Epidermal melanocyte (primary cell): ENCODE results near the gene SDF2L1.
"Not testable (repeated sequence)": the region's sequence is repeated elsewhere in the genome, so short reads cannot be mapped to it uniquely, and the experiment has no call there.

Source experiments
- DNase-seq: peaks from one replicate; pipeline ENCODE4 v3.0.0; 2011; ENCODE audit warnings: low spot score; ENCODE audit not compliant: insufficient read length

The SDF2L1 gene

DNA sequence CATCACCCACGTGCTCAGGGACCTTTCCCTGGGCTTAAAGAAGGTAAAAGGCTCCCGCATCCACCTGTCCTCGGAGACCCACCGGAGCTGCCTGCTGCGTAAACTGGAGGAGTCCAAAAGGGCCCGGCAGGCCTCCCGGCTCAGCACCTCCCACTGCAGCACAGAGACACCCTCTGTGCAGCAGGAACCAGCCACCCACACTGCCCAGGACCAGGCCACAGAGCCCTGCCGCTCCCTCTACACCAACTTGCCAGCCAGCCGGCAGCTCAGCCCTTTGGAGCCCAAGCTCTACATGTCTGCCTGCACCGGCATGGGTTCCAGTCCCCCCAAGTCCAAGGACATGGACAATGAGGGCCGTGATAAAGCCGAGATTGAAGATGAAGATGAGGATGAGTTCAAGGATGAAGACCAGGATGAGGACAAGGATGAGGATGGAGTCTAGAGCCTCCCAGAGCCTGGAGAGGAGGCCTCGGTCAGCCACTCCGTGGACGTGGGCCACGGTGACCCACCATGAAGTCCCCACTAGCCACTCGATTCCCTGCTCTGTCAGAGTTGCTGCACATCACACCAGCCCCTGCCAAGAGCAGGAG, 5.4 kb upstream of the SDF2L1 start:
- peak; percentile 7 for DNase-seq

GRCh38 chr22:21637450-21637849, 4.7 kb upstream of the SDF2L1 start:
- DNase-seq = not testable (repeated sequence)

DNA sequence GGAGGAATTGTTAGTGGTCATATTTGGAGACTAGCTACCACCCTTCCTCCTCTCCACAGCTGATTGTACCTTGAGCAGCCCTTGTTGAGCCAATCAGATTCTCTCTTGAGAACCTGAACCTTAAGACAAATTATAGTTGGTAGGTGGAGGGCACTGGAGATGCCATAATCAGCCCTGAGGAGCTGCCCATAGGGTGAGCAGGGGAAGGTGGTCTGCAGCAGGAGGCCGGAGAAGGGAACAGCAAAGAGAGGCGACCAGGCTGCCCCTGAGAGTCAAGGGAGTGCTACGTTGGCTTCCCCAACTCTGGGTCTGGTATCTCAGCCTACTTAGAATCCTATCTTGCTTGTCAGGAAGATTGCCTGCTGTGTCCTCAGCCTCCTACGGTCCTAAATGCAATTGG, 2.7 kb upstream of the SDF2L1 start:
- DNase-seq = no peak

GRCh38 chr22:21640810-21641209, 1.3 kb upstream of the SDF2L1 start:
- DNase-seq = no peak

- DNase-seq = peak; percentile 62
Measured at GRCh38 chr22:21641417-21641788, 699 bp upstream of the SDF2L1 start.

- DNase-seq = peak; percentile 19
Measured at GRCh38 chr22:21642584-21643448, 714 bp downstream of the SDF2L1 start.

- DNase-seq = no peak
Measured at GRCh38 chr22:21643533-21644357, 1.6 kb downstream of the SDF2L1 start.

- DNase-seq = not testable (repeated sequence)
Measured at GRCh38 chr22:21645513-21645912, 3.4 kb downstream of the SDF2L1 start.

DNA sequence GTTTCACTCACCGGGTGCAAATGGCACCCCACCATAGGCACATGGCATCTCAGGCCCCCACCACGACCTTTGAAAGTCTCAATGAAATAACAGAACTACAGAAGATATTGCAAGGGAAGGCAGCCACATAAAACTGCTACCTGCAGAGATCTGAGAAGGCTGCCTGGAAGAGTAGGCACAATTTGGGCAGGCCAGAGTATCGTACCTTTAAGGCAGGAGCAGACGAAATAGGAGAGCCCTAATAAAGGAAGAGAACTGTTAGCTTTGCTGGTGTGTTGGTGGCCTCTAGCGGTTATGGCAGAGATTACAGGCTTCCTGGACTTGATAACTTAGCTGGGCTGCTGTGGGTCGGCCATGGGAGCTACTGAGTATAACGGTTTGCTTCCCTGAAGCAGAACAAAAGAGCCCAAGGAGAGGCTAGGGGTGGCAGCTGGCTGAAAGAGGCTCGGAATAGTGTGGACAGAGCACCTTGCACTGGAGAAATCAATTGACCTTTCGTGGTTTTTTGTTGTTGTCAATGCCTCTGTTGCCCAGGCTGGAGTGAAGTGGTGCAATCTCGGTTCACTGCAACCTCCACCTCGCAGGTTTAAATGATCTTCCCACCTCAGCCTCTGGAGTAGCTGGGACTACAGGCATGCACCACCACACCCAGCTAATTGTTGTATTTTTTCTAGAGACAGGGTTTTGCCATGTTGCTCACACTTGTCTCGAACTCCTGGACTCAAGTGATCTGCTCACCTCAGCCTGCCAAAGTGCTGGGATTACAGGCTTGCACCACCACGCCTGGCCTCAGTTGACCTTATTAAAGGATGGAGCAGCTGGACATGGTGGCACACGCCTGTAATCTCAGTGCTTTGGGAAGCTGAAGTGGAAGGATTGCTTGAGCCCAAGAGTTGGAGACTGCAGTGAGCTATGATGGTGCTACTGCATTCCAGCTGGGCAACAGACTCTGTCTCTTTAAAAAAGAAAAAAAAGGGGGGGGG, 4.8 kb downstream of the SDF2L1 start:
- DNase-seq = peak; percentile 61

GRCh38 chr22:21650280-21650679, 8.2 kb downstream of the SDF2L1 start:
- DNase-seq = no peak

DNA sequence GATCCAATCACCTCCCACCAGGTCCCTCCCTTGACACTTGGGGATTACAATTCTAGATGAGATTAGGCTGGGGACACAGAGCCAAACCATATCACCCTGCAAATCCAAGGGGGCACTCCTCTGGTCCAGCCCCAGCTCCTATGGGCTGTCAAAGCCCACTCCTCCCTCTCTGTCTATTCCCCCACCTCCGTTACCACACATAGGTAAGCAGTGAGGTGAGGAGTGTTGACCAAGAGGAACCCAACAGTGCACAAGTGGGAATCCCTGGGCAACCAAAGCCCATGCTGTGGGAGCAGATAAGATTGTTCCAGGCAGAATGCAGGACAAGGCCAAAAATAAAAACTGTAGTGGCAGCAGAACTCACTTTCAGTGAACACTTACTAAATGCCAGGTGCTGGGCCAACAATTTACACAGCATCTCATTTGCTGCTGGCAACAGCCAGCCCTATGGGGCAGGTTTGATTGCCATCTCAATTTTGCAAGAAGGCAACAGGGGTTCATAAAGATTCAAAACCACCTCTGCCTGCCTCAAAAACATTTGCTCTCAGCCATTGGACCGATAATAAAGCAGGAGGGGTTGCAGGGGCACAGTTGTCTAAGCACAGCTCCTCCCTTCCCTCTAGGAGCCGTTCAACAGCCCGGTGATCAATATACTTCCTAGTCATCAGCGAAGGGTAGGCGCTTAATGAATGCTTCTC, 8.9 kb downstream of the SDF2L1 start:
- no peak for DNase-seq

- no peak for DNase-seq
Measured at GRCh38 chr22:21651521-21652009, 9.5 kb downstream of the SDF2L1 start.

DNA sequence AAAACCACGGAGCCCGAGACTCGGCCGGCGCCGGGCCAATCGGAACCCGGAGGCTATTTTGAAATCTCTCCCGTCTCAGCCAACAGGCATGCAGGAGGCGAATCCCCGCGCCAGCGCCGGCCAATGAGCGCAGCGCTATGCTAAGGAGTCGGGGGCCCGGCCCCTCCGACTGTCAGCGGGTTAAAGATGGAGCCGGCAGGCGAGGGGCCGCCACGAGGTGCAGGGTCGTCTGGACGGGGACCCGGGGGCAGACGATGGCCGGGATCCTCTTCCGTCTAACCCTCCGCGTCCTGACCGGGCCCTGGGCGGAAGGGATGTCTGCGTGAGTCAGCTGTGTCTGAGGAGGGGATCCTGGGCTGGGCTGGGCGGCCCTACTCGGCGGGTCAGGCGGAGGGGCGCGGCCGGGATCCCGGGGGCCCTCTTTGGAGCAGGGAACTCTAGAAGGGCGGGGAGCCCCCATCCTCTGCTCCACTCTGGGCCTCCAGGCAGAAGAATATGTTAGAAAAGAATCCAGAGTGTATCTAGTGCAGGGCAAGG, 10.0 kb downstream of the SDF2L1 start:
- DNase-seq = peak; percentile 97

GRCh38 chr22:21652547-21653545, 10.7 kb downstream of the SDF2L1 start:
- DNase-seq = no peak

GRCh38 chr22:21657020-21657359, 14.9 kb downstream of the SDF2L1 start:
- no peak for DNase-seq

- DNase-seq = peak; percentile 60
Measured at GRCh38 chr22:21657360-21658032, 15.4 kb downstream of the SDF2L1 start.

DNA sequence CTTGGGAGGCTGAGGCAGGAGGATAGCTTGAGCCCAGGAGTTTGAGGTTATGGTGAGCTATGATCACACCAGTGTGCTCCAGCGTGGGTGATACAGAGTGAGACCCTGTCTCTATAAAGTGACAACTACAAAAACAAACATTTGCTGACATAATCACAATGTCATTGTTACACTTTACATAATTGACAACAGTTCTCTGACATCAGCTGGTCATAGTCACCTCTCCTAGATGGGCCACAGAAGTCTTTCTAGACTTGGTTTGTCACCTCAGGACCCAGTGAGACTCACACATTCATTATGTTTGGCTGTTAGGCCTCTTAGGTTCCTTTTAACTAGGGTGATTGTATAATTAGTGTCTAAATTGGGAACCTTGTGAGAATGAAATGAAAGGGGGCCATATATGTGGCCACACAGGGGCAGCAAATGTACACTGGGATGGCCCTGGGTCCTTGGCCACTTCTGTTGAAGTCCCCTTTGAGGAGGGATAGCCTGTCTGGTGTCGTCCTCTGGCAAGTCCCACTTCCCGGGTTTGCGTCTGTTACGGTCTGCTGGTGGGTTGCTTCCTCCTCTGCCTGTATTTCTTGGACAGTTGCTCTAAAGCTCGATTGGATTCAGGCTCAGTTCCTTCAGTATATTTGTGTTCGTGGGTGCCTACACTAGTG, 17.9 kb downstream of the SDF2L1 start:
- DNase-seq = no peak

DNA sequence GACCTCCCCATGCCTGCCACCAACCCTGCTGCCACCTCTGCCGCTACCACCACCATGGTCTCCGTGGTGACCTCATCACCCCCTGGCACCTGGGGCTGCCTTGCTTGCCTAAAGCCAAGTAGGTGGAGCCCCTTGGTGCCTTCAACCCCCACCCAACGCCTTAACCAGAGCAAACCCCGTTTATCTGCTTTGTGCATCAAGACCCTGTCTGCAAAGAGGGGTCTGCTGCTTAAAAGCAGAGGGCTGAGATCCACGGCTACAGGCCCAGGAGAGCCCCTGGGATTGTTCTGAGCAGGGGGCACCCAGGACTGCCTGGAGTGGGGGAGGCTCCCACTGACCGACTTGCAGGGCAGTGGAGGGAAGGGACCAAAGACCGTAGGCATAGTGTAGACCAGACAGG, 18.8 kb downstream of the SDF2L1 start:
- DNase-seq = no peak
